Osteoblast (primary cell): ENCODE measurements around the gene CARMIL3. TPM values are rescaled to one million over a fixed set of nuclear protein-coding genes. Genes with fewer than 3 reads are reported as not detected.

Experiments
- DNase-seq: peaks from one replicate; pipeline ENCODE4 v3.0.0; 2011; ENCODE audit warnings: low spot score, mixed read lengths; ENCODE audit not compliant: insufficient read length; ENCODE audit errors: missing footprints
- H2AFZ ChIP-seq: 2 replicates; pipeline ENCODE4 v1.6.0; 2011; ENCODE audit warnings: mild to moderate bottlenecking, low read length
- H3K27ac ChIP-seq: 2 replicates; pipeline ENCODE4 v1.5.1; 2011; ENCODE audit warnings: mild to moderate bottlenecking, low read depth, low read length, moderate library complexity
- H3K27me3 ChIP-seq: 2 replicates; pipeline ENCODE4 v1.6.0; 2012; ENCODE audit warnings: mild to moderate bottlenecking, control low read depth, inconsistent platforms, low read length, moderate library complexity; ENCODE audit not compliant: insufficient read depth
- H3K36me3 ChIP-seq: 2 replicates; pipeline ENCODE4 v1.5.1; 2011; ENCODE audit warnings: mild to moderate bottlenecking, low read length, control low read depth, moderate library complexity; ENCODE audit not compliant: insufficient read depth
- H3K4me1 ChIP-seq: 2 replicates; pipeline ENCODE4 v1.5.1; 2011; ENCODE audit warnings: mild to moderate bottlenecking, low read length, control low read depth, moderate library complexity; ENCODE audit not compliant: insufficient read depth
- H3K4me2 ChIP-seq: 2 replicates; pipeline ENCODE4 v1.6.0; 2011; ENCODE audit warnings: mild to moderate bottlenecking, low read length; ENCODE audit not compliant: insufficient read depth
- H3K4me3 ChIP-seq: fragments of 200-600 bp; sonication (generic); 3 replicates; pipeline ENCODE4 v1.5.1; 2012; ENCODE audit warnings: mild to moderate bottlenecking, low read length, inconsistent platforms; ENCODE audit not compliant: insufficient read depth
- H3K79me2 ChIP-seq: 2 replicates; pipeline ENCODE4 v1.6.0; 2012; ENCODE audit warnings: mild to moderate bottlenecking, low read length, control low read depth, inconsistent platforms; ENCODE audit not compliant: insufficient read depth
- H3K9me3 ChIP-seq: 2 replicates; pipeline ENCODE4 v1.5.1; 2011; ENCODE audit warnings: low read depth, low read length, control low read depth
- H4K20me1 ChIP-seq: 2 replicates; pipeline ENCODE4 v1.6.0; 2012; ENCODE audit warnings: mild to moderate bottlenecking, low read length, control low read depth; ENCODE audit not compliant: insufficient read depth
- total RNA-seq: library from RNA; depleted of rRNA; stranded (reverse); fragments of >200 nt; gene quantifications from 2 replicates; pipeline ENCODE4 v1.2.3, GENCODE V29; 2012
- TF ChIP-seq, protein P1 (sequence below): IDR thresholded peaks from 2 replicates; pipeline ENCODE4 v1.5.1; 2011; ENCODE audit warnings: mild to moderate bottlenecking, low read depth, low read length, moderate library complexity; ENCODE audit errors: extremely low read depth

CARMIL3 gene
- total RNA-seq, 1 donor: not detected

DNA sequence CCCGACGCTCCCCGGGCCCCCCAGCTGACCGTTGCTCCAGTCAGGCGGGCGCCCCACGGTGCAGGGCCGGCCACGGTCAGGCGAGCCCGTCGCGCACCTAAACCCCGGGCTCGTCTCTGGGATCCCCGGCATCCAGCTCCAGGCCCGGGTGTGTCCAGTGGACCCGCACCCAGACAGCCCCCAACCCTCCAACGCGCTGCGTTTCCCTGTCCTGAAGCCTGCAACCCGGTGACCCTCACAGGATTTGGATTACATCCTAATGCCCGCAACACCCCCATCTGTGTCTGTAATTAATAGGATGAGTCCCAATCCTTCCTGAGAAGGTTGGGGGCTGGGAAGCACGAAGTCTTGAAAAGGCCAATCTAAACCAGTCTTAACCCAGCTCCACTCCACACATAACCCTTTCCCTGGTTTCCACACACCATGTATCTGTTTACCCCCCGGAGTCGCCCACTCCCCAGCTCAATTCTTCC is 30.0 kb downstream of the CARMIL3 start:
- Histone ChIP-seq H4K20me1 (no peaks in the 10 kb centered on the region), H3K36me3 (no peaks in the 10 kb centered on the region), H3K27me3 (peaks cover 40% of the 10 kb centered on the region), H3K79me2 (no peaks in the 10 kb centered on the region), H2AFZ (no peak overlapping the region), H3K4me1 (peaks cover 5% of the 10 kb centered on the region), H3K4me3 (peak overlapping the region; percentile 68), H3K4me2 (peak overlapping the region; percentile 82), H3K27ac (no peak overlapping the region), H3K9me3 (no peaks in the 10 kb centered on the region)
- TF ChIP-seq, protein P1, sequence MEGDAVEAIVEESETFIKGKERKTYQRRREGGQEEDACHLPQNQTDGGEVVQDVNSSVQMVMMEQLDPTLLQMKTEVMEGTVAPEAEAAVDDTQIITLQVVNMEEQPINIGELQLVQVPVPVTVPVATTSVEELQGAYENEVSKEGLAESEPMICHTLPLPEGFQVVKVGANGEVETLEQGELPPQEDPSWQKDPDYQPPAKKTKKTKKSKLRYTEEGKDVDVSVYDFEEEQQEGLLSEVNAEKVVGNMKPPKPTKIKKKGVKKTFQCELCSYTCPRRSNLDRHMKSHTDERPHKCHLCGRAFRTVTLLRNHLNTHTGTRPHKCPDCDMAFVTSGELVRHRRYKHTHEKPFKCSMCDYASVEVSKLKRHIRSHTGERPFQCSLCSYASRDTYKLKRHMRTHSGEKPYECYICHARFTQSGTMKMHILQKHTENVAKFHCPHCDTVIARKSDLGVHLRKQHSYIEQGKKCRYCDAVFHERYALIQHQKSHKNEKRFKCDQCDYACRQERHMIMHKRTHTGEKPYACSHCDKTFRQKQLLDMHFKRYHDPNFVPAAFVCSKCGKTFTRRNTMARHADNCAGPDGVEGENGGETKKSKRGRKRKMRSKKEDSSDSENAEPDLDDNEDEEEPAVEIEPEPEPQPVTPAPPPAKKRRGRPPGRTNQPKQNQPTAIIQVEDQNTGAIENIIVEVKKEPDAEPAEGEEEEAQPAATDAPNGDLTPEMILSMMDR: no peak
- DNase-seq: peak; percentile 62

DNA sequence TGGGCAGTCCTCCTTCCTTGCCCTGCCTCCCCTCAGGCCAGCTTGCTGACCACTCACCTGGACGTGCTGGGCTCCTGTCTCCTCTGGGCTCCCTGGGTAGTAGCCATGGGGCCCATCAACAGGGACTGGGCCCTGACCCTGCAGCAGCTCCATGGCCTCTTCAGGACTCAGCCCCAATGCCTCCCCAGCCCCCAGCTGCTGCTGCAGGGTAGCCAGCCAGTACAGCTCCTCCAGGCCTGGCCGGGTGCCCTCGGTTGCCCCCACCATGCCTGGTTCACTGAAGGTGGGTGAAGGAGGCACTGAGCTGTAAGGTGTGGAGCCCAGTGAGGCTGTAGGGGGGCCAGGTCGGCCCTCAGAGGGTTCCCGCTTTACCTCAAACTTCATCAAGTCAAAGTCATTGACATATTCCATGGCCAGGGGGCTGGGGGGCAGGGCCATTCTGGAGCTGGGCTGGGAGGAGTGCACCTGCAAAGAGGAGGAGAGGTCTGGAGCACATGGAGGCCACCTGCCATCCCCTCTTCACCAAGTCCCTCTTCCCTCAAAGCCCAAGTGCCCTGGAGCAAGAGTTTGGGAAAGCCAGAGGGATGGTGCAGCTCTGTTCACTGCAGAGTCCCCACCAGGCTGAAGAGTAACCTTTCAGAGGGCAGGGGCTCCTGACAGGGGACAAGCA is 30.7 kb downstream of the CARMIL3 start:
- no peaks in the 10 kb centered on the region for H3K36me3 ChIP-seq
- no peak overlapping the region for H3K4me3 ChIP-seq
- H2AFZ ChIP-seq: no peak overlapping the region
- no peaks in the 10 kb centered on the region for H4K20me1 ChIP-seq
- H3K27me3 ChIP-seq: peaks cover 40% of the 10 kb centered on the region
- H3K4me2 ChIP-seq: no peak overlapping the region
- H3K27ac ChIP-seq: no peak overlapping the region
- no peaks in the 10 kb centered on the region for H3K9me3 ChIP-seq
- peak; percentile 83 for DNase-seq
- H3K79me2 ChIP-seq: no peaks in the 10 kb centered on the region
- TF ChIP-seq, protein P1: no peak
- H3K4me1 ChIP-seq: peaks cover 5% of the 10 kb centered on the region

DNA sequence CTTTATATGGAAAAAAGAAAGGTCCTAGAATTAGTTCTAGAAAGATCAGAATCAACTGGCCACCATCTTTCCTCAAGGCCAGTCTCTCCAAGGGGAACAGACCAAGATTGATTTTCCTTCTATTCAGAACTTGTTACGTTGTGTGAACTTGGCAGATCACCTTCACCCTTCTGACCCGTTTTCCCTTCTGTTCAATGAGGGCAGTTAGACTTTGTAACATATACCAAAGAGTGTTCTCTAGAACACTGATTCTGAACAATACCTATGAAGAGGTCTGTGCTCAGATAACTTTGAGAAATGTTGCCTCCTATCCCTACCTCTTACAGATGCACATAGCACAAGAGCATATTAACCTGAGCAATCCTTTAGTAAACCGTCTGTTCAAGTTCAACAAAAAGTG is 31.7 kb downstream of the CARMIL3 start:
- Histone ChIP-seq H3K27me3 (peaks cover 38% of the 10 kb centered on the region), H4K20me1 (no peaks in the 10 kb centered on the region), H2AFZ (no peak overlapping the region), H3K4me2 (no peak overlapping the region), H3K9me3 (no peaks in the 10 kb centered on the region), H3K27ac (no peak overlapping the region), H3K4me1 (peaks cover 5% of the 10 kb centered on the region), H3K4me3 (no peak overlapping the region), H3K79me2 (no peaks in the 10 kb centered on the region), H3K36me3 (no peaks in the 10 kb centered on the region)
- DNase-seq: no peak
- TF ChIP-seq, protein P1: no peak

DNA sequence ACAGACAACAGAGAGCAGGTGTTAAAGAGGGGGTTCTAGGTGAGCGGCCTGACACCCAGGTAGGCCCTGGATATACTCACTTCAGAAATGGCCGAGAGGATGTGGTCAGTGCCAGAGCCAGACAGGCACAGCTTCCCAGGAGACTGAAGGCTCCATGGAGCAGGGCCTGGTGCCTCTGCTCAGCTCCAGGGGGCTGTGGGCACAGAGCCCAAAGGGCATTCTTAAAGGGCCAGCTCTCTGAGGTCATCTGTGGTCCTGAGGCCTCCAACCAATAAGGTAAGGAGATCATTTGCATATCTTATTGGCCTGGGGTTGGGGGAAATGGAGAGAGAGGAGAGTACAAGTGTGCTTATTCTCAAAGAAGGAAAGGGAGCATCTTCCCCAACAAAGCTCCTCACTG is 32.6 kb downstream of the CARMIL3 start:
- no peaks in the 10 kb centered on the region for H4K20me1 ChIP-seq
- no peaks in the 10 kb centered on the region for H3K36me3 ChIP-seq
- peak; percentile 31 for DNase-seq
- H3K4me3 ChIP-seq: no peak overlapping the region
- no peak overlapping the region for H3K27ac ChIP-seq
- no peak overlapping the region for H3K4me2 ChIP-seq
- peaks cover 5% of the 10 kb centered on the region for H3K4me1 ChIP-seq
- no peaks in the 10 kb centered on the region for H3K79me2 ChIP-seq
- H3K27me3 ChIP-seq: peaks cover 34% of the 10 kb centered on the region
- H2AFZ ChIP-seq: no peak overlapping the region
- TF ChIP-seq, protein P1: no peak
- no peaks in the 10 kb centered on the region for H3K9me3 ChIP-seq
